Stimulated activated naive B cell treated with anti-CD40 and anti-IgM and Interleukin-4, amounts not matched to agents 10 μg/mL and 1 μg/mL and 100 μg/mL, for 72 hours (primary cell): Measurements from ENCODE around the gene MAPKAP1.
"Not testable (repeated sequence)": the region's sequence is repeated elsewhere in the genome, so short reads cannot be mapped to it uniquely, and the experiment has no call there.

Source experiments
- ATAC-seq, 2 donors: fragments of 150-1000 bp; cut with Tn5 transposase; replicated peaks; 2 replicates each; pipeline ENCODE4 v1.10.0; 2021; ENCODE audit warnings: moderate library complexity in 1 of 2
- DNase-seq: peaks from one replicate; pipeline ENCODE4 v3.0.0; 2021
- H3K27ac Mint-ChIP-seq: one replicate; pipeline ENCODE4 v1.8.0; 2022; ENCODE audit warnings: mild to moderate bottlenecking, mixed read lengths
- H3K27me3 Mint-ChIP-seq, 2 donors: one replicate each; pipeline ENCODE4 v1.8.0; 2022; ENCODE audit warnings: mixed read lengths in 2 of 2
- H3K36me3 Mint-ChIP-seq, 2 donors: one replicate each; pipeline ENCODE4 v1.8.0; 2022; ENCODE audit warnings: mixed read lengths in 2 of 2, mild to moderate bottlenecking in 1 of 2
- H3K4me1 Mint-ChIP-seq, 2 donors: one replicate each; pipeline ENCODE4 v1.8.0; 2022; ENCODE audit warnings: mixed read lengths in 2 of 2, mild to moderate bottlenecking in 1 of 2
- H3K4me3 Mint-ChIP-seq, 2 donors: one replicate each; pipeline ENCODE4 v1.8.0; 2022; ENCODE audit warnings: mild to moderate bottlenecking in 2 of 2, mixed read lengths in 2 of 2, moderate library complexity in 1 of 2
- H3K9me3 Mint-ChIP-seq, 2 donors: one replicate each; pipeline ENCODE4 v1.8.0; 2022; ENCODE audit warnings: mixed read lengths in 2 of 2, mild to moderate bottlenecking in 1 of 2

The MAPKAP1 gene

DNA sequence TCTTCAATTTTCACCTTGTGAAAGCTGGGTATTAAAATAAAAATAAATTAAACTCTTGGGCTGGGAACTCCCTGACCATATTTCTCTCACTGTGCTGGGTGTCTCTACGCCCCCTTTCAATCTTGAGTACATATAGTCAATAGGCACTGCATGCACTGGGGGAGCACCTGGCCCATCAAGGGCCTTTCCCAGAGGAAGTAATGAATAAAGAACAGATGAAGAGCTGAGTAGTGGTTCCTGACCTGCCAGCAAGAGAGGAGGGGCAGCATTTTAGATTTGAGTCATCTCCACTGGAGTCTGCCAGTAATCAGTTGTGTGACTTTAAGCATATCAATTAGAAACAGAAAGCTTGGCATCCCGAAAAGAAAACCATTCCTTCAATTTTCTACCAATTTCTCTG lies 6.2 kb downstream of the MAPKAP1 start:
- Mint-ChIP-seq H3K27ac (peak overlapping the region; percentile 9), H3K27me3 (no peaks in the 10 kb centered on the region), H3K4me3 (peak overlapping the region in 1 of 2 donors; percentile 36), H3K9me3 (no peaks in the 10 kb centered on the region), H3K4me1 (peaks cover 39 to 88% of the 10 kb centered on the region in 2 donors), H3K36me3 (peaks cover 10 to 34% of the 10 kb centered on the region in 2 donors)
- ATAC-seq, result peak; percentile 100
- DNase-seq, result peak; percentile 72

- Mint-ChIP-seq H3K36me3 (peaks cover 12 to 28% of the 10 kb centered on the region in 2 donors), H3K4me3 (no peak overlapping the region), H3K27me3 (no peaks in the 10 kb centered on the region), H3K4me1 (peaks cover 31 to 84% of the 10 kb centered on the region in 2 donors), H3K9me3 (no peaks in the 10 kb centered on the region), H3K27ac (no peak overlapping the region)
- ATAC-seq, result no peak
- DNase-seq, result no peak
Measured at GRCh38 chr9:125699870-125700269, 7.1 kb downstream of the MAPKAP1 start.

GRCh38 chr9:125696106-125696647 lies 10.8 kb downstream of the MAPKAP1 start:
- Mint-ChIP-seq H3K9me3 (no peaks in the 10 kb centered on the region), H3K4me3 (no peak overlapping the region), H3K4me1 (peaks cover 25 to 67% of the 10 kb centered on the region in 2 donors), H3K36me3 (peaks cover 12 to 21% of the 10 kb centered on the region in 2 donors), H3K27ac (no peak overlapping the region), H3K27me3 (no peaks in the 10 kb centered on the region)
- no peak for ATAC-seq
- no peak for DNase-seq

- H3K4me3 Mint-ChIP-seq, H3K9me3 Mint-ChIP-seq, H3K27ac Mint-ChIP-seq, ATAC-seq, DNase-seq, H3K27me3 Mint-ChIP-seq: not testable (repeated sequence)
- peaks cover 27 to 67% of the 10 kb centered on the region in 2 donors for H3K4me1 Mint-ChIP-seq
- peaks cover 18 to 28% of the 10 kb centered on the region in 2 donors for H3K36me3 Mint-ChIP-seq
Measured at GRCh38 chr9:125695548-125695947, 11.5 kb downstream of the MAPKAP1 start.

DNA sequence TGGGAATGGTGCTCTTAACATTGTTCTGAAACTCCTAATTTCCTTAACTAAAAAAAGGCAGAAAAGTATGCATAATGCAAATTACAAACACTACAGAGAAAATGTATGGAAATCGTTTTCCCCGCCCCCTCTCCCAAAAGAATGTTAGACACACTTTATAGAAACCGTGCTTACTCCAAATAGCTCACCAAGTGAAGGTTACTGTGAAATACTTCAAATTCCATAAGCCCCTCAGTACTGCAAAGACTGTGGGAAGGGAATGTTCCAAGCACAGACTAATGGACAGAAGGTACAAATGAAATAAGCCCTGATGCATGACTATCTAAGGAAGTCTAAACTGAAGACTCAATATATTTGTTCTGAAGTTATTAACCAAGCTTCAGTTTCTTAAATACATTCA lies 12.5 kb downstream of the MAPKAP1 start:
- Mint-ChIP-seq H3K4me3 (no peak overlapping the region), H3K36me3 (peaks cover 28 to 34% of the 10 kb centered on the region in 2 donors), H3K27ac (no peak overlapping the region), H3K4me1 (peaks cover 32 to 65% of the 10 kb centered on the region in 2 donors), H3K27me3 (no peaks in the 10 kb centered on the region), H3K9me3 (no peaks in the 10 kb centered on the region)
- DNase-seq (no peak), ATAC-seq (no peak)

DNA sequence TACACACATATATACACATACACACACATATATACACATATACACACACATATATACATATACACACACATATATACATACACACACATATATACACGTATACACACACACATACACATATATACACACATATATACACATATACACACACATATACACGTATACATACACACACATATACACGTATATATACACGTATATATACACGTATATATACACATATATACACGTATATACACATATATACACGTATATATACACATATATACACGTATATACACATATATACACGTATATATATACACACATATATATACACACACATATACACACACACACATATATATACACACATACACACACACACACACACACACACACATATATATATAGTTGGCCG lies 13.5 kb downstream of the MAPKAP1 start:
- not testable (repeated sequence) for H3K9me3 Mint-ChIP-seq, H3K27ac Mint-ChIP-seq, DNase-seq, H3K4me3 Mint-ChIP-seq, H3K27me3 Mint-ChIP-seq, ATAC-seq
- H3K4me1 Mint-ChIP-seq, result peaks cover 34 to 56% of the 10 kb centered on the region in 2 donors
- H3K36me3 Mint-ChIP-seq, result peaks cover 28 to 34% of the 10 kb centered on the region in 2 donors

- H3K36me3 Mint-ChIP-seq, result peaks cover 28 to 33% of the 10 kb centered on the region in 2 donors
- H3K27me3 Mint-ChIP-seq, result no peaks in the 10 kb centered on the region
- DNase-seq (no peak), ATAC-seq (no peak)
- H3K9me3 Mint-ChIP-seq, result no peaks in the 10 kb centered on the region
- H3K4me1 Mint-ChIP-seq, result peaks cover 30 to 45% of the 10 kb centered on the region in 2 donors
- H3K4me3 Mint-ChIP-seq, result no peak overlapping the region
- peak overlapping the region; percentile 39 for H3K27ac Mint-ChIP-seq
Measured at GRCh38 chr9:125691869-125692268, 15.1 kb downstream of the MAPKAP1 start.

DNA sequence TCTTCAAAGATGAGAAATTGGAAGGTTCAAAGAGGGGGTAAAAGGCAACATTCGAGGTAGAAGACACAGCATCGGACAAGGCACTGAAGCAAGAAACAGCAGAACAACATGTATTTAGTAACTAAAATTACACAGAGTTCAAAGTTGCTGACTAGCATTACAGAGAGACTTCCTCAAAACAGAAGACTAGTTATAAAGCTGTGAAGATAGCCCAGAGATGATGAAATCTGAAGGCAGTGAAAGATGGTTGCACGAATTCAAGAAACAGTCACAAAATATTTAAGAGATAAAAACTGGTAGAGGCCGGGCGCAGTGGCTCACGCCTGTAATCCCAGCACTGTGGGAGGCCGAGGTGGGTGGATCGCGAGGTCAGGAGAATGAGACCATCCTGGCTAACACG lies 16.3 kb downstream of the MAPKAP1 start:
- Mint-ChIP-seq H3K27ac (peak overlapping the region; percentile 59), H3K36me3 (peaks cover 26 to 28% of the 10 kb centered on the region in 2 donors), H3K27me3 (no peaks in the 10 kb centered on the region), H3K4me1 (peaks cover 24 to 36% of the 10 kb centered on the region in 2 donors), H3K4me3 (no peak overlapping the region), H3K9me3 (no peaks in the 10 kb centered on the region)
- no peak for ATAC-seq
- DNase-seq, result no peak

- Mint-ChIP-seq H3K4me1 (peaks cover 30 to 52% of the 10 kb centered on the region in 2 donors), H3K27me3 (no peaks in the 10 kb centered on the region)
Measured at GRCh38 chr9:125687163-125687863, 19.7 kb downstream of the MAPKAP1 start.

DNA sequence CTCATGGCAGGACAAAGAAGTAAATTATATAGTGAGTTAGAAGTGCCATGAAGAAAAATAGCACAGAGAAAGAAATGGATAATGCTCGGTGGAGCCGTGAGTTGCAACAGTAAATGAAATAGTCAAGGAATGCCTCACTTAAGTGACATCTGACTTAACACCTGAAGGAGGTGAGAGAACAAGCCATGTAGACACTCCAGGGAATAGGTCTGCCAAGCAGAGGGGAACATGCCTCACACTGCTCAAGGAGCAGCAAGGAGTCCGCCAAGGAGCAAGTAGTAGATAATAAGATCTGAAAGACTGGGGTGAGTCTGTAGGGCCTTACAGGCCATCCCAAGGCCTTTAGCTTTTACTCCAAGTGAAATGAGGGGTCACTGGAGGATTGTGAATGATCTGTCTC lies 21.8 kb downstream of the MAPKAP1 start:
- H3K36me3 Mint-ChIP-seq, result peaks cover 25 to 33% of the 10 kb centered on the region in 2 donors
- no peaks in the 10 kb centered on the region for H3K9me3 Mint-ChIP-seq
- DNase-seq, result no peak
- H3K4me3 Mint-ChIP-seq, result no peak overlapping the region
- no peaks in the 10 kb centered on the region for H3K27me3 Mint-ChIP-seq
- no peak overlapping the region for H3K27ac Mint-ChIP-seq
- no peak for ATAC-seq
- peaks cover 17 to 49% of the 10 kb centered on the region in 2 donors for H3K4me1 Mint-ChIP-seq

More at GRCh38 chr9:125687163-125687863, 19.7 kb downstream of the MAPKAP1 start:
- H3K4me3 Mint-ChIP-seq, result no peak overlapping the region
- no peak for ATAC-seq
- peaks cover 35 to 44% of the 10 kb centered on the region in 2 donors for H3K36me3 Mint-ChIP-seq
- H3K9me3 Mint-ChIP-seq, result no peaks in the 10 kb centered on the region
- no peak for DNase-seq
- H3K27ac Mint-ChIP-seq, result no peak overlapping the region

GRCh38 chr9:125683486-125683885 lies 23.5 kb downstream of the MAPKAP1 start:
- peaks cover 17 to 55% of the 10 kb centered on the region in 2 donors for H3K4me1 Mint-ChIP-seq
- H3K4me3 Mint-ChIP-seq, result no peak overlapping the region
- H3K27me3 Mint-ChIP-seq, result no peaks in the 10 kb centered on the region
- no peak overlapping the region for H3K27ac Mint-ChIP-seq
- DNase-seq (no peak), ATAC-seq (no peak)
- H3K9me3 Mint-ChIP-seq, result no peaks in the 10 kb centered on the region
- peaks cover 18 to 33% of the 10 kb centered on the region in 2 donors for H3K36me3 Mint-ChIP-seq

DNA sequence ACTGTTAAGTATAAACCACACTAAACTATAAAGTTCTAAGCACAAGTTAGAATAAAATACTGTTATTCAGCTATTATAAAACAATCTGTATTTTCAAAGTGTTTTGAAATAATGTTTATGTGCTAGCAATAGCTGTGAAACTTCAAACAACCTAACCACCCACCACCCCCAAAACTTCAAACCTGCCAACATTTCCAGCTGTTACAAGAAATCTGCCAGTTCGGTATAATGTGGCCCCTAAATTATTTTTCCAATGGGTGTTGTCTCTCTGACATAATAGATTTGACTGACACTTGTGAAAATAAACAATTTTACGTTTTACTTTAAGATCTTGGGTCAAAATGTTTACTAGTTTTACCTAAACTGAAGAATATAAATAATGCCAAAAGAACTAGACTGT lies 24.7 kb downstream of the MAPKAP1 start:
- no peak for DNase-seq
- H3K9me3 Mint-ChIP-seq, result no peaks in the 10 kb centered on the region
- H3K4me1 Mint-ChIP-seq, result peaks cover 17 to 55% of the 10 kb centered on the region in 2 donors
- ATAC-seq, result no peak
- H3K27ac Mint-ChIP-seq, result no peak overlapping the region
- no peak overlapping the region for H3K4me3 Mint-ChIP-seq
- peaks cover 18 to 33% of the 10 kb centered on the region in 2 donors for H3K36me3 Mint-ChIP-seq
- H3K27me3 Mint-ChIP-seq, result no peaks in the 10 kb centered on the region

DNA sequence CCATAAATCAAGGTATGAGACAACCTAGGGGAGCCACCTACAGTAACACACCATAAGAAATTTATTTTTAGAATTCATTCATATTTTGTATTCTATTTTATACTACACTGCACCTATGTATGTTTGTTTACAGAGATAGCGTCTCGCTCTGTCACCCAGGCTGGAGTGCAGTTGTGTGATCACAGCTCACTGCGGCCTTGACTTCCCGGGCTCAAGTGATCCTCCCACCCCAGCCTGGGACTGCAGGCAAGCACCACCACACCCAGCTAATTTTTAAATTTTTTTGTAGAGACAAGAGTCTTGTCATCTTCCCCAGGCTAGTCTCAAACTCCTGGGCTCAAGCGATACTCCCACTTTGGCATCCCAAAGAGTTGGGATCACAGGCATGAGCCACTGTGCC lies 25.4 kb downstream of the MAPKAP1 start:
- Mint-ChIP-seq H3K36me3 (peaks cover 20 to 37% of the 10 kb centered on the region in 2 donors), H3K9me3 (no peaks in the 10 kb centered on the region)
- ATAC-seq, result no peak

GRCh38 chr9:125681086-125681622 lies 25.9 kb downstream of the MAPKAP1 start:
- Mint-ChIP-seq H3K9me3 (no peaks in the 10 kb centered on the region), H3K27ac (no peak overlapping the region), H3K4me1 (peaks cover 17 to 55% of the 10 kb centered on the region in 2 donors), H3K4me3 (no peak overlapping the region), H3K36me3 (peaks cover 20 to 41% of the 10 kb centered on the region in 2 donors), H3K27me3 (no peaks in the 10 kb centered on the region)
- ATAC-seq (no peak), DNase-seq (no peak)

More for the DNA sequence above, 25.4 kb downstream of the MAPKAP1 start:
- no peak for DNase-seq
- Mint-ChIP-seq H3K4me1 (peaks cover 17 to 55% of the 10 kb centered on the region in 2 donors), H3K27ac (no peak overlapping the region), H3K27me3 (no peaks in the 10 kb centered on the region), H3K4me3 (no peak overlapping the region)

DNA sequence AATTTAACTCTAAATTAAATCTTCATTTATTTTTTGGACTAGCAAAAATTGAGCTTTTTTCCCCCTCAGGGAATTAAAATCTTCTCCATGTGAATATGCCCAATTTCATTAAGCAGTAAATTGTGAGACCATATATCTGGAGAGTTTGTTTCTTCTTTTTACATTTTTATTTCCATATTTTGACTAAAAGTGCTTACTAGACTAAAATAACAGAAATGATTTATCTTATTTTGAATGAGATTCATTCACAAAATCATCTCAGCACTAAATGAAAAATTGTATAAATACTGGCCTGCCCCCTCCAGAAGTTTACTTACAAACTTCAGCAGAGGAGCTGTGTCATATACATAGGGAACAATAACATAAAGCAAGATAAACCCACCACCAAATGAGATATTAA lies 26.6 kb downstream of the MAPKAP1 start:
- Mint-ChIP-seq H3K4me3 (no peak overlapping the region), H3K9me3 (no peaks in the 10 kb centered on the region), H3K4me1 (peaks cover 19 to 53% of the 10 kb centered on the region in 2 donors), H3K27ac (peak overlapping the region; percentile 16), H3K27me3 (no peaks in the 10 kb centered on the region), H3K36me3 (peaks cover 20 to 37% of the 10 kb centered on the region in 2 donors)
- DNase-seq, result no peak
- no peak for ATAC-seq
